Muscle layer of duodenum (tissue), 2 donors: Measurements from ENCODE around the gene RPS6KA5.
A peak's percentile ranks its signal among the peaks of the same experiment; 100 is the strongest.
"Not testable (repeated sequence)": the region's sequence is repeated elsewhere in the genome, so short reads cannot be mapped to it uniquely, and the experiment has no call there.

ENCODE experiments used
- H3K27ac ChIP-seq: one replicate; pipeline ENCODE4 v1.7.0; 2013; ENCODE audit warnings: mild to moderate bottlenecking, low read length
- H3K27me3 ChIP-seq: one replicate; pipeline ENCODE4 v1.7.0; 2013; ENCODE audit warnings: low read depth, mild to moderate bottlenecking, control low read depth, low read length
- H3K36me3 ChIP-seq, 2 donors: one replicate each; pipeline ENCODE4 v1.7.0; 2013; ENCODE audit warnings: low read length in 2 of 2, control low read depth in 1 of 2, mild to moderate bottlenecking in 1 of 2; ENCODE audit not compliant: insufficient read depth in 2 of 2, control insufficient read depth in 1 of 2
- H3K4me1 ChIP-seq, 2 donors: one replicate each; pipeline ENCODE4 v1.7.0; 2013; ENCODE audit warnings: low read length in 2 of 2, mild to moderate bottlenecking in 2 of 2, control low read depth in 1 of 2, moderate library complexity in 1 of 2; ENCODE audit not compliant: insufficient read depth in 2 of 2, control insufficient read depth in 1 of 2
- H3K4me3 ChIP-seq, 2 donors: one replicate each; pipeline ENCODE4 v1.7.0; 2013; ENCODE audit warnings: low read length in 2 of 2, low read depth in 1 of 2, mild to moderate bottlenecking in 1 of 2
- H3K9me3 ChIP-seq, 2 donors: one replicate each; pipeline ENCODE4 v1.7.0; 2013; ENCODE audit warnings: low read length in 2 of 2, control low read depth in 1 of 2, mild to moderate bottlenecking in 1 of 2; ENCODE audit not compliant: control insufficient read depth in 1 of 2
- donor health status: healthy.

RPS6KA5 gene

DNA sequence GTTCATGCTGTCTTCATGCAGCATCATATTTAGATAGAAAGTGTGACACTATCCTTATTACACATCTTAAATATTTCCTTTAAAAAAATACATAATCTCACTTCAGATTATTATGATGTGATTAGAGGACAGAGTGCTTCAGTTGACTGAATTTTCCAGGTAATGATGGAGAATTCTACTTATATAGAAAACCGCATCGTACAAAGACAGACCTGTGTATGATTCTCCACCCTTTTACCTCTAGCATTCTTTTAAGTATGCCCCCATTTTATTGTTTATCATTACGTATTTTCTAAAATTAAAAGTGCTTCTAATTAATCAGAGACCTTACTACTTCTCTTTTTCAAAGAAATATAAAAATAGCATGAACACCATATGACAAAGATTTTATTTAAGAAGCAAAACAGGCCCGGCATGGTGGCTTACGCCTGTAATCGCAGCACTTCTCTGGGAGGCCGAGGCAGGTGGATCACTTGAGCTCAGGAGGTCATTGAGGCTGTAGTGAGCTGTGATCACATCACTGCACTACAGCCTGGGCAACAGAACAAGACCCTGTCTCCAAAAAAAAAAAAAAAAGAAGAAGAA, 13.9 kb downstream of the RPS6KA5 start:
- no peak overlapping the region for H3K27ac ChIP-seq
- H3K4me1 ChIP-seq, result peaks cover 0 to 21% of the 10 kb centered on the region in 2 donors
- no peaks in the 10 kb centered on the region for H3K27me3 ChIP-seq
- H3K9me3 ChIP-seq, result no peaks in the 10 kb centered on the region
- H3K36me3 ChIP-seq, result no peaks in the 10 kb centered on the region
- no peak overlapping the region for H3K4me3 ChIP-seq

GRCh38 chr14:91041450-91041849, 19.0 kb downstream of the RPS6KA5 start:
- Histone ChIP-seq H3K4me3 (no peak overlapping the region), H3K4me1 (peaks cover 5 to 6% of the 10 kb centered on the region in 2 donors), H3K27ac (peak overlapping the region; percentile 1), H3K9me3 (no peaks in the 10 kb centered on the region), H3K27me3 (no peaks in the 10 kb centered on the region), H3K36me3 (no peaks in the 10 kb centered on the region)

GRCh38 chr14:91040545-91040944, 19.9 kb downstream of the RPS6KA5 start:
- Histone ChIP-seq H3K4me3 (no peak overlapping the region), H3K36me3 (no peaks in the 10 kb centered on the region), H3K27me3 (no peaks in the 10 kb centered on the region), H3K27ac (no peak overlapping the region), H3K9me3 (no peaks in the 10 kb centered on the region), H3K4me1 (peaks cover 9 to 11% of the 10 kb centered on the region in 2 donors)

DNA sequence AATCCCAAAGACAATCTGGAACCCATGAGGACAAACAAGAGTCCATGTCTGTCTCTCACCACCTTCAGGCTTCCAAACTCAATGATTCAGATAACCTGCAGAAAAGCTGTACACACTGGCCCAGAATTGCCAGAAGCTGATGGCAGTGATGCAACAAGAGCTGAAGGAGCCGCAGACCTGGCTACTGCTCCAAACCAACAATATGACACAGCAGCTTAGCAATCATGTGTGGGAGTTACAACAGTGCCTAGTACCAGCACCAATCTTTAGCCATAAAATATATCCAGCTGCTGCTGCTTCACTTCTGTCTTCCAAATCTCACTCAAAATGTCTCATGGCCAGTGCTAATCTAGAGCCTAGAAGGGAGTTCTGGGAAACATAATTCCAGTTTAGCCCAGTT, 22.0 kb downstream of the RPS6KA5 start:
- Histone ChIP-seq H3K36me3 (no peaks in the 10 kb centered on the region), H3K27me3 (no peaks in the 10 kb centered on the region), H3K9me3 (no peaks in the 10 kb centered on the region), H3K27ac (no peak overlapping the region), H3K4me1 (peaks cover 9 to 15% of the 10 kb centered on the region in 2 donors), H3K4me3 (no peak overlapping the region)

- no peaks in the 10 kb centered on the region for H3K27me3 ChIP-seq
- no peak overlapping the region for H3K27ac ChIP-seq
- H3K36me3 ChIP-seq, result no peaks in the 10 kb centered on the region
- H3K9me3 ChIP-seq, result no peaks in the 10 kb centered on the region
- H3K4me1 ChIP-seq, result peaks cover 8 to 9% of the 10 kb centered on the region in 2 donors
- H3K4me3 ChIP-seq, result no peak overlapping the region
Measured at GRCh38 chr14:91036741-91037469, 23.5 kb downstream of the RPS6KA5 start.

DNA sequence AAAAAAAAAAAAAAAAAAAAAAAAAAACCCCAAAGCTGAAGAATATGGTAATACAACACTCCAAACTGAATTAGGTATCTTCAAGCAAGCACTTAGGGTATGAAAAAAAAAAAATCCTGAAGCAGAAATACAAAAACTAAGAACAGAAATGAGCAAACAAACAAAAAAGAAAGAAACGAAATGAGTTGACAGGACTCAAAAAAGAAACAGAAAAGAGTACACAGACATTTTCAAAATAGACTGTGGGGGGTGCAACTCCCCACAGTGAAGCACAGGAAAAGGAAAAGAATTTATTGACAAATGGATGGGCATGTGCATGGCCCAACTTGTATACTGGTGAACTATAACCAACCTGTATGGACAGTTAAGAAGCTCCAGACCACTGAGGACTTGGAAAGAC, 24.6 kb downstream of the RPS6KA5 start:
- peaks cover 9 to 10% of the 10 kb centered on the region in 2 donors for H3K4me1 ChIP-seq
- H3K27me3 ChIP-seq, result no peaks in the 10 kb centered on the region
- no peak overlapping the region for H3K27ac ChIP-seq
- H3K36me3 ChIP-seq, result no peaks in the 10 kb centered on the region
- no peaks in the 10 kb centered on the region for H3K9me3 ChIP-seq
- H3K4me3 ChIP-seq, result no peak overlapping the region

DNA sequence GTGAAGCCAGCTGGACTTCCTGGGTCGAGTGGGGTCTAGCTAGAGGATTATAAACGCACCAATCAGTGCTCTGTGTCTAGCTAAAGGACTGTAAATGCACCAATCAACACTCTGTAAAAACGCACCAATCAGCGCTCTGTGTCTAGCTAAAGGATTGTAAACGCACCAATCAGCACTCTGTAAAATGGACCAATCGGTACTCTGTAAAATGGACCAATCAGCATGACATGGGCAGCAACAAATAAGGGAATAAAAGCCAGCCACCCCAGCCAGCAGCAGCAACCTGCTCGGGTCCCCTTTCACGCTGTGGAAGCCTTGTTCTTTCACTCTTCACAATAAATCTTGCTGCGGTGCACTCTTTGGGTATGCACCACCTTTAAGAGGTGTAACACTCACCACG, 26.1 kb downstream of the RPS6KA5 start:
- not testable (repeated sequence) for H3K9me3 ChIP-seq, H3K36me3 ChIP-seq, H3K4me3 ChIP-seq, H3K27me3 ChIP-seq, H3K27ac ChIP-seq
- peaks cover 9 to 24% of the 10 kb centered on the region in 2 donors for H3K4me1 ChIP-seq

DNA sequence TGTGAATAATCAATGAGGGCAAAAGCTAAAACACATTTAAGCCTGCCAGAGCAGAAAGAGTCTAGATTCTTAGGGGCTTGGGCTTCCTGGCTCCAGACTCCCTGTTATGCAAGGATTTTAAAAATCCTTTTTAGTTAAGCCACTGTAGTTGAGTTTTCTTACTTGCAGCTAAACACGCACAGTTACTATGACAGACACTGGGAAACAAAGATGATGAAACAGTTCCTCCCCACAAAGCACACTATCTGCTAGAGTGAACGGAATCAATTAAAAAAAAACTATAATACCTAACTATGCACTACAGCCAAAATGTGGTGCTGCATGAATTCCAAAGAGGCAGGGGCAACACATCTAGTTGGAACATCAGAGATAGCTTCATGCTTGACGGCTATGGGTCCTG, 28.2 kb downstream of the RPS6KA5 start:
- Histone ChIP-seq H3K27me3 (no peaks in the 10 kb centered on the region), H3K9me3 (no peaks in the 10 kb centered on the region), H3K4me1 (peaks cover 5 to 32% of the 10 kb centered on the region in 2 donors), H3K27ac (no peak overlapping the region), H3K36me3 (no peaks in the 10 kb centered on the region), H3K4me3 (no peak overlapping the region)

DNA sequence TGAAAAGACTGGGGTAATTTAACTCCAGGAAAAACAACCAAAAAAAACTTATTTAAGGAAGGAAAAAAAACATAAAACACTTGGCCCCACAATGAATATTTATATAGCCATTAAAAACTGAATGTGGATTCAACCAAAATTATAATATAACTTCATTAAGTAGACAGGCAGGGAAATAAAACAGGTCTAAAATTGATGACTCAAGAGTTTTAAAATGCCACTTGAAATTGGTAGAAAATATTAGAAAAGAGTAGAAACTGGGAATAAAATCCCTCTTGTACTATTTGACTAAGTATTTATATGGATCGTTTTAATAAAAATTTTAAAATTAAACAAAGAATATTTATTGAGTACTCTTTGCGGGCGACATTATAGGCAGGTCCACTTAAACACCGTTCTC, 28.8 kb downstream of the RPS6KA5 start:
- Histone ChIP-seq H3K9me3 (no peaks in the 10 kb centered on the region), H3K4me3 (no peak overlapping the region), H3K36me3 (no peaks in the 10 kb centered on the region), H3K27ac (no peak overlapping the region), H3K4me1 (peaks cover 5 to 36% of the 10 kb centered on the region in 2 donors), H3K27me3 (no peaks in the 10 kb centered on the region)

DNA sequence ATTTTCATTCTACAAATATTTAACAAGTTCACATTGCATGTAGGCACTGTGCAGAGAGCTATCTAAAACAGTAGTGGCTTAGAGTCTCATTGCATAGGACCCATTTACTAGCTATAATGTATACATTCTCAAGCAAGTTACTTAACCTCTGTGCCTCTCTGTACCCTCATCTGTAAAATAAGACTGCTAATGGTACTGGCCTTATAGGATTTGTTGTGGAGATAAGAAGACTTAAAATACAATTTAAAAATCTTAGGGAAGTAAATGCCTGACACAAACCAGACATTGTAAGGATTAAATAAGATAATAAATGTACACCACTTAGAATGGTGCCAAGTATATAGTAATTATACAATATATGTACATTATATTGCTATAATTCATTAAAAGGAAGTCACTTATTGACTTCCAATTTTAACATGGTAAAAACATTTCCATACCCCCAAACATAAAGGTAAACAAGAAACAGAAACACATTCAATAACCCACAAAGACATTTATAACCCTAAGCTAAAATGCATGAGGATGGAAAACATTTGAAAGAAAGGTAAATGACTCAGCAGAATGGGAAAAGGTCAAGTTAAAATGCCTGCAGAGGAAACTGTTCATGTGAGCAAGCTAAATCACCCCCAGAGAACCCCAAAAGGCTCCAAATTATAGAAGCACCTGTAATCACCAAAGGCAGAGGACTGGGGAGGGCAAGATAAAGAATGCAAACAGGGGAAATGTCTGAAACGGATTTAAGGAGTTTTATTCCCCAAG, 30.8 kb downstream of the RPS6KA5 start:
- no peaks in the 10 kb centered on the region for H3K27me3 ChIP-seq
- H3K4me1 ChIP-seq, result peaks cover 0 to 31% of the 10 kb centered on the region in 2 donors
- no peak overlapping the region for H3K4me3 ChIP-seq
- H3K27ac ChIP-seq, result no peak overlapping the region
- no peaks in the 10 kb centered on the region for H3K36me3 ChIP-seq
- H3K9me3 ChIP-seq, result no peaks in the 10 kb centered on the region

GRCh38 chr14:91027561-91027960, 32.9 kb downstream of the RPS6KA5 start:
- Histone ChIP-seq H3K9me3 (no peaks in the 10 kb centered on the region), H3K27ac (no peak overlapping the region), H3K36me3 (no peaks in the 10 kb centered on the region), H3K4me3 (no peak overlapping the region), H3K27me3 (no peaks in the 10 kb centered on the region), H3K4me1 (peaks cover 0 to 31% of the 10 kb centered on the region in 2 donors)
